Measurements from ENCODE around the gene RHOJ.

The RHOJ gene

GRCh38 chr14:63205866-63206265 is 1.6 kb downstream of the RHOJ start:
- DNase-seq (ENCODE audit: low spot score): no peak

GRCh38 chr14:63209160-63209559 is 4.9 kb downstream of the RHOJ start:
- no peak for DNase-seq (ENCODE audit: low spot score)

GRCh38 chr14:63210812-63211211 is 6.6 kb downstream of the RHOJ start:
- no peak for DNase-seq (ENCODE audit: low spot score)

GRCh38 chr14:63212209-63212608 is 8.0 kb downstream of the RHOJ start:
- no peak for DNase-seq (ENCODE audit: low spot score)

- no peak for DNase-seq (ENCODE audit: low spot score)
Observed at GRCh38 chr14:63212776-63213500, 8.7 kb downstream of the RHOJ start.

GRCh38 chr14:63214417-63215196 is 10.4 kb downstream of the RHOJ start:
- no peak for DNase-seq (ENCODE audit: low spot score)

- DNase-seq (ENCODE audit: low spot score): no peak
Observed at GRCh38 chr14:63220526-63220925, 16.3 kb downstream of the RHOJ start.

GRCh38 chr14:63223596-63223995 is 19.4 kb downstream of the RHOJ start:
- no peak for DNase-seq (ENCODE audit: low spot score)

- no peak for DNase-seq (ENCODE audit: low spot score)
Observed at GRCh38 chr14:63224196-63224595, 20.0 kb downstream of the RHOJ start.

- no peak for DNase-seq (ENCODE audit: low spot score)
Observed at GRCh38 chr14:63228217-63228616, 24.0 kb downstream of the RHOJ start.

- DNase-seq (ENCODE audit: low spot score): no peak
Observed at GRCh38 chr14:63229330-63230059, 25.3 kb downstream of the RHOJ start.

- DNase-seq (ENCODE audit: low spot score): no peak
Observed at GRCh38 chr14:63231766-63232165, 27.5 kb downstream of the RHOJ start.

GRCh38 chr14:63237791-63238190 is 33.5 kb downstream of the RHOJ start:
- no peak for DNase-seq (ENCODE audit: low spot score)

GRCh38 chr14:63240221-63240620 is 36.0 kb downstream of the RHOJ start:
- DNase-seq (ENCODE audit: low spot score): no peak

- DNase-seq (ENCODE audit: low spot score): no peak
Observed at GRCh38 chr14:63241096-63241495, 36.9 kb downstream of the RHOJ start.

- no peak for DNase-seq (ENCODE audit: low spot score)
Observed at GRCh38 chr14:63243646-63244045, 39.4 kb downstream of the RHOJ start.

GRCh38 chr14:63245893-63246292 is 41.6 kb downstream of the RHOJ start:
- DNase-seq (ENCODE audit: low spot score): no peak

- DNase-seq (ENCODE audit: low spot score): no peak
Observed at GRCh38 chr14:63248211-63248610, 44.0 kb downstream of the RHOJ start.

- DNase-seq (ENCODE audit: low spot score): no peak
Observed at GRCh38 chr14:63249092-63249491, 44.8 kb downstream of the RHOJ start.

GRCh38 chr14:63257299-63257698 is 53.1 kb downstream of the RHOJ start:
- DNase-seq (ENCODE audit: low spot score): no peak

GRCh38 chr14:63262446-63262845 is 58.2 kb downstream of the RHOJ start:
- DNase-seq (ENCODE audit: low spot score): no peak

GRCh38 chr14:63266106-63266505 is 61.9 kb downstream of the RHOJ start:
- no peak for DNase-seq (ENCODE audit: low spot score)

- DNase-seq (ENCODE audit: low spot score): no peak
Observed at GRCh38 chr14:63267171-63267570, 62.9 kb downstream of the RHOJ start.

Measured in HuH-7.5 (cell line).